ENCODE results near the gene EIF4G2.

Gene EIF4G2

GRCh38 chr11:10808235-10808552 lies 532 bp downstream of the EIF4G2 start:
- no peak for DNase-seq (ENCODE audit: low read depth)
- H3K4me3 ChIP-seq (replicated peaks; ENCODE audit: low read depth, low read length), result peak overlapping the region; percentile 96
- no peak for TF ChIP-seq CTCF (IDR thresholded peaks at IDR 0.05; ENCODE audit: low read length, missing control alignments)

GRCh38 chr11:10807493-10808234 lies 1.1 kb downstream of the EIF4G2 start:
- H3K4me3 ChIP-seq (replicated peaks; ENCODE audit: low read depth, low read length), result peak overlapping the region; percentile 96
- peak; percentile 68 for DNase-seq (ENCODE audit: low read depth)
- no peak for TF ChIP-seq CTCF (IDR thresholded peaks at IDR 0.05; ENCODE audit: low read length, missing control alignments)

GRCh38 chr11:10806206-10806605 lies 2.5 kb downstream of the EIF4G2 start:
- TF ChIP-seq CTCF (IDR thresholded peaks at IDR 0.05; ENCODE audit: low read length, missing control alignments), result no peak
- H3K4me3 ChIP-seq (replicated peaks; ENCODE audit: low read depth, low read length), result peak overlapping the region; percentile 96
- no peak for DNase-seq (ENCODE audit: low read depth)

- no peak for TF ChIP-seq CTCF (IDR thresholded peaks at IDR 0.05; ENCODE audit: low read length, missing control alignments)
- H3K4me3 ChIP-seq (replicated peaks; ENCODE audit: low read depth, low read length), result peak overlapping the region; percentile 6
- no peak for DNase-seq (ENCODE audit: low read depth)
These were observed 3.0 kb downstream of the EIF4G2 start for GRCh38 chr11:10805741-10806140.

GRCh38 chr11:10803676-10804075 lies 5.0 kb downstream of the EIF4G2 start:
- TF ChIP-seq CTCF (IDR thresholded peaks at IDR 0.05; ENCODE audit: low read length, missing control alignments), result no peak
- DNase-seq (ENCODE audit: low read depth), result no peak

GRCh38 chr11:10800292-10800691 lies 8.4 kb downstream of the EIF4G2 start:
- TF ChIP-seq CTCF (IDR thresholded peaks at IDR 0.05; ENCODE audit: low read length, missing control alignments), result no peak
- no peak overlapping the region for H3K4me3 ChIP-seq (replicated peaks; ENCODE audit: low read depth, low read length)
- DNase-seq (ENCODE audit: low read depth), result no peak

More at GRCh38 chr11:10803676-10804075, 5.0 kb downstream of the EIF4G2 start:
- no peak overlapping the region for H3K4me3 ChIP-seq (replicated peaks; ENCODE audit: low read depth, low read length)

GRCh38 chr11:10798330-10798928 lies 10.3 kb downstream of the EIF4G2 start:
- no peak for TF ChIP-seq CTCF (IDR thresholded peaks at IDR 0.05; ENCODE audit: low read length, missing control alignments)
- no peak for DNase-seq (ENCODE audit: low read depth)
- no peak overlapping the region for H3K4me3 ChIP-seq (replicated peaks; ENCODE audit: low read depth, low read length)
